ACC112 (cell line): ENCODE measurements around the gene DBF4.
"Not testable (repeated sequence)": the region's sequence is repeated elsewhere in the genome, so short reads cannot be mapped to it uniquely, and the experiment has no call there.

Experiments used
- H2AFZ ChIP-seq: fragments of 200-600 bp; sonication (generic); one replicate; pipeline ENCODE4 v1.6.0; 2017; ENCODE audit warnings: antibody characterized with exemption, low read length; ENCODE audit not compliant: unreplicated experiment
- H3K27ac ChIP-seq: fragments of 200-600 bp; sonication (generic); 2 replicates; pipeline ENCODE4 v1.5.1; 2014; ENCODE audit warnings: low read depth, mild to moderate bottlenecking, antibody characterized with exemption, low read length, moderate library complexity
- H3K27me3 ChIP-seq: fragments of 200-600 bp; sonication (generic); 2 replicates; pipeline ENCODE4 v1.6.1; 2014; ENCODE audit warnings: mild to moderate bottlenecking, antibody characterized with exemption, low read length, moderate library complexity, mixed read lengths; ENCODE audit not compliant: insufficient read depth
- H3K36me3 ChIP-seq: fragments of 200-600 bp; sonication (generic); 2 replicates; pipeline ENCODE4 v1.6.1; 2016; ENCODE audit warnings: mild to moderate bottlenecking, antibody characterized with exemption, low read length, moderate library complexity, mixed read lengths; ENCODE audit not compliant: insufficient read depth
- H3K4me1 ChIP-seq: fragments of 200-600 bp; sonication (generic); one replicate; pipeline ENCODE4 v1.6.1; 2016; ENCODE audit warnings: low read length, mixed read lengths; ENCODE audit not compliant: insufficient read depth, unreplicated experiment, control insufficient read depth
- H3K4me3 ChIP-seq: fragments of 200-600 bp; sonication (generic); 2 replicates; pipeline ENCODE4 v1.5.1; 2014; ENCODE audit warnings: mild to moderate bottlenecking, low read depth, low read length
- H3K79me2 ChIP-seq: fragments of 200-600 bp; sonication (generic); one replicate; pipeline ENCODE4 v1.6.0; 2016; ENCODE audit warnings: low read length; ENCODE audit not compliant: control insufficient read depth, unreplicated experiment, insufficient read depth

The DBF4 gene

DNA sequence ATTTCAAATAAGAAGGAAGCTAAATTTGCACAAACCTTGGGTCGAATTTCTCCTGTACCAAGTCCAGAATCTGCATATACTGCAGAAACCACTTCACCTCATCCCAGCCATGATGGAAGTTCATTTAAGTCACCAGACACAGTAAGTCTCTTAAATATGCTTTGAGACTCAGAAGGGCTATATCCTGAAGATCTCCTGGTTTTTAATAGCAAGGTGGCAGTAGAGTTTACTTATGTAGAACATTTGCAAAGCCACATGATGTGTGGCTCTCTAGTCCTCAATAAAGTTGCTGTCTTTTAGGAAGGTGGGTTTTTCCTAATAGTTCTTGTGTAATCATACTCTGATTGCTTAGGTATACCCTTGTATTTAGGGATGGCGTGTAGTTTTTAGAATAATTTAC lies 8.7 kb downstream of the DBF4 start:
- Histone ChIP-seq H3K79me2 (peaks cover 43% of the 10 kb centered on the region), H3K36me3 (peaks cover 6% of the 10 kb centered on the region; the same call in 1 of the 2 replicates), H3K4me3 (no peak overlapping the region), H3K27ac (no peak overlapping the region), H2AFZ (no peak overlapping the region), H3K27me3 (no peaks in the 10 kb centered on the region), H3K4me1 (peaks cover 4% of the 10 kb centered on the region)

DNA sequence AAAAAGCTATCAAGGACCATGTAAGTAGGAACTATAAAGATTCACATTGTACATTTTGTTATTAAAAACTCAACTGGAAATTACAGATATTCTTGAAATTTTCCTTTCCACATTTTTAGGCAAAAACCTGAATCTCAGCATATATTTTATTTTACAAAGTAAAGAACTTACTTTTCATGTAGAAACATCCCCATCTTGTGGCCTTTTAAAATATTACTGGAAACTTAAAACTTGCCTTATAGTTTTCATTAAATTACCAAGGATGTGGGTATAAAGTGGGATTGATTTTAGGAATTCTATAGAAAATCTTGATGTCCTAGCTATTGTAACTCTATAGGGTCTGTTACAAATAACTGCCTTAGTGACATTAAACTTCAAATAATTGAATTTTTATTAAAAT lies 10.6 kb downstream of the DBF4 start:
- Histone ChIP-seq H2AFZ (no peak overlapping the region), H3K36me3 (peaks cover 4% of the 10 kb centered on the region), H3K4me3 (no peak overlapping the region), H3K4me1 (no peaks in the 10 kb centered on the region), H3K79me2 (peaks cover 32% of the 10 kb centered on the region), H3K27ac (no peak overlapping the region), H3K27me3 (no peaks in the 10 kb centered on the region)

DNA sequence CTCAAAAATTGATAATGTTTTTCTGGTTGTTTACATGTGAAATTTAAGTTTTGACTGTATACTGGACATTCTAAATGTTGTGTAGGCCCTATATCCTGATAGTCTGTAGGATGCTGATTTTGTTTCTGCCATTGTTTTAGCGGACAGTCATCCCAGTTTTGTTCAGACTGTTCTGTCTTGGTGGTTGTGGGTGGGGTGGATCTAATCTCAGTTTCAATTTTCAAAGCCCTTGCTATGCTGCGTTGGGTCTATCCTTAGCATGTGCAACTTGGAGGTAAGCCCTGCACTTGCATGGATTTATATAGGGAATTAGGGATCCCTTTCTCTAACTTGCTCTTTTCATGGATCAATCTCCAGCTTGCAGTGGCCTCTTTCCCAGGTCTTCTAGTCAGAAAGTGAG lies 19.1 kb downstream of the DBF4 start:
- Histone ChIP-seq H3K36me3 (peaks cover 21% of the 10 kb centered on the region), H2AFZ (no peak overlapping the region), H3K4me1 (no peaks in the 10 kb centered on the region), H3K4me3 (no peak overlapping the region), H3K79me2 (peaks cover 26% of the 10 kb centered on the region), H3K27ac (no peak overlapping the region), H3K27me3 (no peaks in the 10 kb centered on the region)

DNA sequence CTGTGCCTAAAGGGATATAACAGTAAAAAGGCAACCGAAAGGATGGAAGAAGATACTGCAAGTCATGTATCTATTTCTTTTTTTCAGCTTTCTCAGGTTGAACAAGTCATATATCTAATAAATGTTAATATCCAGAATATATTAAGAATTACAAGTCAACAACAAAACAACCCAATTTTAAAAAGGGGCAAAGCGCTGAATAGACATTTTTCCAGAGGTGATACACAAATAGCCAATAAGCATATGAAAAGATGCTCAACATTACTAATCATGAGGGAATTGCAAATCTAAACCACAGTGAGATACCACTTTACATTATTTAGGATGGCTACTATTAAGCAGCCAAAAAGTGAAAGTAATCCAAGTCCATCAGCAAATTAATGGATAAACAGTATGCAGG lies 23.0 kb downstream of the DBF4 start:
- Histone ChIP-seq H3K4me1 (no peaks in the 10 kb centered on the region), H2AFZ (no peak overlapping the region), H3K79me2 (peaks cover 7% of the 10 kb centered on the region), H3K27ac (no peak overlapping the region), H3K4me3 (no peak overlapping the region), H3K36me3 (peaks cover 20% of the 10 kb centered on the region), H3K27me3 (no peaks in the 10 kb centered on the region)

DNA sequence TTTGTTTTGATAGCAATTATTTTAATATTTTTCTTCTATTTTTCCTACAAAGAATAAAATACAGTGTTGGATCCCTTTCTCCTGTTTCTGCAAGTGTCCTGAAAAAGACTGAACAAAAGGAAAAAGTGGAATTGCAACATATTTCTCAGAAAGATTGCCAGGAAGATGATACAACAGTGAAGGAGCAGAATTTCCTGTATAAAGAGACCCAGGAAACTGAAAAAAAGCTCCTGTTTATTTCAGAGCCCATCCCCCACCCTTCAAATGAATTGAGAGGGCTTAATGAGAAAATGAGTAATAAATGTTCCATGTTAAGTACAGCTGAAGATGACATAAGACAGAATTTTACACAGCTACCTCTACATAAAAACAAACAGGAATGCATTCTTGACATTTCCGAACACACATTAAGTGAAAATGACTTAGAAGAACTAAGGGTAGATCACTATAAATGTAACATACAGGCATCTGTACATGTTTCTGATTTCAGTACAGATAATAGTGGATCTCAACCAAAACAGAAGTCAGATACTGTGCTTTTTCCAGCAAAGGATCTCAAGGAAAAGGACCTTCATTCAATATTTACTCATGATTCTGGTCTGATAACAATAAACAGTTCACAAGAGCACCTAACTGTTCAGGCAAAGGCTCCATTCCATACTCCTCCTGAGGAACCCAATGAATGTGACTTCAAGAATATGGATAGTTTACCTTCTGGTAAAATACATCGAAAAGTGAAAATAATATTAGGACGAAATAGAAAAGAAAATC lies 31.0 kb downstream of the DBF4 start:
- H3K27ac ChIP-seq, H3K27me3 ChIP-seq, H3K4me1 ChIP-seq, H2AFZ ChIP-seq, H3K4me3 ChIP-seq, H3K36me3 ChIP-seq, H3K79me2 ChIP-seq: not testable (repeated sequence)

DNA sequence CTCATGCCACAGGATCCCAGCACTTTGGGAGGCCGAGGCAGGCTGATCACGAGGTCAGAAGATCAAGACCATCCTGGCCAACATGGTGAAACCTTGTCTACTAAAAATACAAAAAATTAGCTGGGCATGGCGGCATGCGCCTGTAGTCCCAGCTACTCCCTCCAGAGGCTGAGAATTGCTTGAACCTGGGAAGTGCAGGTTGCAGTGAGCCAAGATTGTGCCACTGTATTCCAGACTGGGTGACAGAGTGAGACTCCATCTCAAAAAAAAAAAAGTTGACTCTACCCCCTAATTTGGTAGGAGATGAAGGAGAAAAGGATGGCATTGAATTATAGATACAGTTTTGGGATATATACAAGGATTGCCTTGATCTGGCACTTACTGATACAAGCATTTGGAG lies 32.5 kb downstream of the DBF4 start:
- not testable (repeated sequence) for H3K27me3 ChIP-seq, H3K4me1 ChIP-seq, H2AFZ ChIP-seq, H3K79me2 ChIP-seq, H3K4me3 ChIP-seq, H3K27ac ChIP-seq, H3K36me3 ChIP-seq

DNA sequence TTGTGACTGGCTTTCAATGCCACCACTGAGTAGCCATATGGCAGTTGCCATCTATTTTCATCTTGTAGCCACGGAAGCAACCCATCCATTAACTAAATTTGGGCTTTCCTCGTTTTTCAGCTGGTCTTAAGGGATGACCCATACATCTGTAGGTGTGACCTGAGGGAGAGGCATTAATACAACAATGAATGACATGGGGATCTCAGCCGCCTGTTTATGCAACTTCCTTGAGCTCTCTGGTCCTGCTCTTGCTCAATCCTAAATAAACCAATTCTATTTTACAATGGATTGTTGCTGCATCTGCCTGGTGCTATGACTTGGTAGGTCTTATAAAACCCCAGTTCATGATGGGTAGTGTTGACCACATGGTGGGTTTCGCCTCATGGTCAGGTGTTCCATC lies 35.8 kb downstream of the DBF4 start:
- no peak overlapping the region for H3K4me3 ChIP-seq
- no peak overlapping the region for H2AFZ ChIP-seq
- H3K27ac ChIP-seq = no peak overlapping the region
- no peaks in the 10 kb centered on the region for H3K79me2 ChIP-seq
- H3K27me3 ChIP-seq = no peaks in the 10 kb centered on the region
- no peaks in the 10 kb centered on the region; the same call in 1 of the 2 replicates for H3K36me3 ChIP-seq
- no peaks in the 10 kb centered on the region for H3K4me1 ChIP-seq

DNA sequence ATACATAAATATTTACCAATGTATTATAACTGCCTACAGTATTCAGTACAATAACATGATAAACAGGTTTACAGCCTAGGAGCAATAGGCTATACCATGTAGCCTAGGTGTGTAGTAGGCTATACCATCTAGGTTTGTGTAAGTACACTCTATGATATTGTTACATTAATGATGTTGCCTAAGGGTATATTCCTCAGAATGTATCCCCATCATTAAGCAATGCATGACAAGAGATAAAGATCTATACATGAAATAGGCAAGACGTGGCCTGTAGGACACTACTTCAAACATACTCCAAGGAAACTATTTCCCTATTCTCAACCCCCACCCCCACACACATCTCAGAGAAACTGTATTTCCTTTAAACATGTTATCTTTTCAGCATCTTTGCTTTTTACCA lies 42.4 kb downstream of the DBF4 start:
- no peak overlapping the region for H2AFZ ChIP-seq
- H3K4me1 ChIP-seq = no peaks in the 10 kb centered on the region
- no peaks in the 10 kb centered on the region for H3K27me3 ChIP-seq
- H3K79me2 ChIP-seq = no peaks in the 10 kb centered on the region
- H3K27ac ChIP-seq = no peak overlapping the region
- no peaks in the 10 kb centered on the region for H3K36me3 ChIP-seq
- H3K4me3 ChIP-seq = no peak overlapping the region

DNA sequence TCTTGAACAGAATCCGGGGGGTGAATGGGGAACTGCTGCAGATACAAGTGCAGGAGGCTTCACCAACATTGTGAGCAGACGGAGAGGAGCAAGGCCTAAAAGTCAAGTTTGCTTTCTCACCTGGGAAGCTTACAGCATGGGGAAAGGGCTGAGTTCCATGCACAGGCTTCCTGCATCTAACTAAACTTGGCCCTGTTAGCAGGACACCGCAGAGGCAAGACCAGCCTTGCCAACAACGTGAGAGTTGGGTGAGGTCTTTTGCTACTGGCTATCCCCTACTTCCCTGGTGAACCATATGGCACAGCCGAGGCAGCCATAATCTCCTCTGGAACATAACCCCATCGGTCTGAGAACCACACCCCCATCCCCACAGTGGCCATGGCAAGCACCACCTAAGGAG lies 43.6 kb downstream of the DBF4 start:
- no peak overlapping the region for H2AFZ ChIP-seq
- no peak overlapping the region for H3K4me3 ChIP-seq
- H3K36me3 ChIP-seq = no peaks in the 10 kb centered on the region
- no peaks in the 10 kb centered on the region for H3K4me1 ChIP-seq
- H3K27ac ChIP-seq = no peak overlapping the region
- H3K27me3 ChIP-seq = no peaks in the 10 kb centered on the region
- no peaks in the 10 kb centered on the region for H3K79me2 ChIP-seq

DNA sequence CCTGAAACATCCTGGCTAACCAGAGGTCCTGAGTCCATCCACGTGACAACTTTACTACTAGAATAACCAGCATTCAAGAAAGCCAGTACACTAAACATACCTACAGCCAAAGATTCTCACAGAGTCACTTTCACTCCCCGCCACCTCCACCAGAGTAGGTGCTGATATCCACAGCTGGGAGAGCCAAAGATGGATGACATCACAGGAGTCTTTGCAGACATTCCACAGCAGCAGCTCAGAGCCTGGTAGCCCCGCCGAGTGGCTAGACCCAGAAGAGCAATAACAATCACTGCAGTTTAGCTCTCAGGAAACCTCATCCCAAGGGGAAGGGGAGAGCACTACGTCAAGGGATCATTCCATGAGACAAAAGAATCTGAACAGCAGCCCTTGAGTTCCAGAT lies 44.3 kb downstream of the DBF4 start:
- Histone ChIP-seq H3K4me1 (no peaks in the 10 kb centered on the region), H3K27ac (no peak overlapping the region), H3K36me3 (no peaks in the 10 kb centered on the region), H2AFZ (no peak overlapping the region), H3K27me3 (no peaks in the 10 kb centered on the region), H3K79me2 (no peaks in the 10 kb centered on the region), H3K4me3 (no peak overlapping the region)

DNA sequence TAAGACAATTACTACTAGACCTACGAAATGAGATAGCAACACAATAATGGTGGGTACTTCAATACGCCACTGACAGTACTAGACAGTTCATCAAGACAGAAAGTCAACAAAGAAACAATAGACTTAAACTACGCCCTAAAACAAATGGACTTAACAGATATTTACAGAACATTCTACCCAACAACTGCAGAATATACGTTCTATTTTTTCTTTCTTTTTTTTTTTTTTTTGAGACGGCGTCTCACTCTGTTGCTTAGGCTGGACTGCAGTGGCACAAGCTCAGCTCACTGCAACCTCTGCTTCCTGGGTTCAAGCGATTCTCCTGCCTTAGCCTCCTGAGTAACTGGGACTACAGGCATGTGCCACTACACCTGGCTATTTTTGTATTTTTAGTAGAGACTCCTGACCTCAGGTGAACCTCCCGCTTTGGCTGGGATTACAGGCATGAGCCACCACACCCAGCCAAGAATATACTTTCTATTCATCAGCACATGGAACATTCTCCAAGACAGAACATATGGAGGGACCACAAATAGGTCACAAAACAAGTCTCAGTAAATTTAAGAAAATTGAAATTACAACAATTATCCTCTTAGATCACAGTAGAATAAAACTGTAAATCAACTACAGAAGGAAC lies 46.6 kb downstream of the DBF4 start:
- not testable (repeated sequence) for H2AFZ ChIP-seq, H3K79me2 ChIP-seq, H3K27me3 ChIP-seq, H3K4me1 ChIP-seq, H3K4me3 ChIP-seq, H3K27ac ChIP-seq, H3K36me3 ChIP-seq
